ENCODE results near the gene MPP2.
"Not testable (repeated sequence)": the region's sequence is repeated elsewhere in the genome, so short reads cannot be mapped to it uniquely, and the experiment has no call there.

Gene MPP2

GRCh38 chr17:43932357-43932756 lies 25.0 kb upstream of the MPP2 start:
- H3K4me3 ChIP-seq (ENCODE audit: low read length), result no peak overlapping the region
- no peak for TF ChIP-seq EZH2phosphoT487 (IDR thresholded peaks at IDR 0.05; ENCODE audit: low read length)
- TF ChIP-seq EZH2 (optimal IDR thresholded peaks at IDR 0.05; ENCODE audit: low read depth, low read length), result no peak
- no peak for TF ChIP-seq CTCF (IDR thresholded peaks at IDR 0.05; ENCODE audit: low read length)
- no peaks in the 10 kb centered on the region for H3K9me2 ChIP-seq (replicated peaks; ENCODE audit: insufficient read depth, low read length)
- no peak for DNase-seq
- H3K27me3 ChIP-seq (replicated peaks; ENCODE audit: insufficient read depth, low read length), result peaks cover 17% of the 10 kb centered on the region
- no peaks in the 10 kb centered on the region for H3F3A ChIP-seq (ENCODE audit: insufficient read depth, low read length)
- no peak overlapping the region for H2AFZ ChIP-seq (ENCODE audit: low read length)
- H3K36me3 ChIP-seq (replicated peaks; ENCODE audit: insufficient read depth, low read length), result no peaks in the 10 kb centered on the region
- no peak overlapping the region for H3K9ac ChIP-seq (ENCODE audit: low read length)
- no peak overlapping the region for H3K4me2 ChIP-seq (ENCODE audit: low read depth, low read length)
- no peak overlapping the region for H3K27ac ChIP-seq (ENCODE audit: low read length)
- no peaks in the 10 kb centered on the region for H3K79me2 ChIP-seq (ENCODE audit: low read length)
- H4K20me1 ChIP-seq (ENCODE audit: insufficient read depth, low read length), result no peaks in the 10 kb centered on the region
- H3K4me1 ChIP-seq (ENCODE audit: low read length), result 0 out of 2 replicates have a peak, but pooled peaks cover 3% of the 10 kb centered on the region
- H3K9me3 ChIP-seq (replicated peaks; ENCODE audit: insufficient read depth, low read length), result no peaks in the 10 kb centered on the region

- H3K4me3 ChIP-seq (ENCODE audit: low read length), result no peak overlapping the region
- H3K27me3 ChIP-seq (replicated peaks; ENCODE audit: insufficient read depth, low read length), result peaks cover 27% of the 10 kb centered on the region
- no peak for TF ChIP-seq EZH2phosphoT487 (IDR thresholded peaks at IDR 0.05; ENCODE audit: low read length)
- TF ChIP-seq EZH2 (optimal IDR thresholded peaks at IDR 0.05; ENCODE audit: low read depth, low read length), result no peak
- TF ChIP-seq CTCF (IDR thresholded peaks at IDR 0.05; ENCODE audit: low read length), result no peak
- H3K9me3 ChIP-seq (replicated peaks; ENCODE audit: insufficient read depth, low read length), result no peaks in the 10 kb centered on the region
- no peaks in the 10 kb centered on the region for H3F3A ChIP-seq (ENCODE audit: insufficient read depth, low read length)
- no peaks in the 10 kb centered on the region for H4K20me1 ChIP-seq (ENCODE audit: insufficient read depth, low read length)
- no peak overlapping the region for H3K27ac ChIP-seq (ENCODE audit: low read length)
- no peaks in the 10 kb centered on the region for H3K9me2 ChIP-seq (replicated peaks; ENCODE audit: insufficient read depth, low read length)
- H2AFZ ChIP-seq (ENCODE audit: low read length), result no peak overlapping the region
- H3K9ac ChIP-seq (ENCODE audit: low read length), result no peak overlapping the region
- DNase-seq, result no peak
- no peaks in the 10 kb centered on the region for H3K79me2 ChIP-seq (ENCODE audit: low read length)
- H3K4me1 ChIP-seq (ENCODE audit: low read length), result 0 out of 2 replicates have a peak, but pooled peaks cover 3% of the 10 kb centered on the region
- no peak overlapping the region for H3K4me2 ChIP-seq (ENCODE audit: low read depth, low read length)
- H3K36me3 ChIP-seq (replicated peaks; ENCODE audit: insufficient read depth, low read length), result no peaks in the 10 kb centered on the region
These were observed 23.8 kb upstream of the MPP2 start for GRCh38 chr17:43931062-43931571.

- peaks cover 28% of the 10 kb centered on the region for H3K27me3 ChIP-seq (replicated peaks; ENCODE audit: insufficient read depth, low read length)
- H3K4me1 ChIP-seq (ENCODE audit: low read length), result 0 out of 2 replicates have a peak, but pooled peaks cover 3% of the 10 kb centered on the region
- no peak for TF ChIP-seq EZH2phosphoT487 (IDR thresholded peaks at IDR 0.05; ENCODE audit: low read length)
- no peak for TF ChIP-seq CTCF (IDR thresholded peaks at IDR 0.05; ENCODE audit: low read length)
- no peak for TF ChIP-seq EZH2 (optimal IDR thresholded peaks at IDR 0.05; ENCODE audit: low read depth, low read length)
- no peak overlapping the region for H3K4me3 ChIP-seq (ENCODE audit: low read length)
- no peak for DNase-seq
- H4K20me1 ChIP-seq (ENCODE audit: insufficient read depth, low read length), result no peaks in the 10 kb centered on the region
- H2AFZ ChIP-seq (ENCODE audit: low read length), result no peak overlapping the region
- H3K4me2 ChIP-seq (ENCODE audit: low read depth, low read length), result no peak overlapping the region
- H3K27ac ChIP-seq (ENCODE audit: low read length), result no peak overlapping the region
- H3K79me2 ChIP-seq (ENCODE audit: low read length), result no peaks in the 10 kb centered on the region
- H3K9me2 ChIP-seq (replicated peaks; ENCODE audit: insufficient read depth, low read length), result no peaks in the 10 kb centered on the region
- H3F3A ChIP-seq (ENCODE audit: insufficient read depth, low read length), result no peaks in the 10 kb centered on the region
- no peaks in the 10 kb centered on the region for H3K36me3 ChIP-seq (replicated peaks; ENCODE audit: insufficient read depth, low read length)
- H3K9ac ChIP-seq (ENCODE audit: low read length), result no peak overlapping the region
- H3K9me3 ChIP-seq (replicated peaks; ENCODE audit: insufficient read depth, low read length), result no peaks in the 10 kb centered on the region
These were observed 21.3 kb upstream of the MPP2 start for GRCh38 chr17:43928609-43929008.

GRCh38 chr17:43927929-43928328 lies 20.6 kb upstream of the MPP2 start:
- H3K36me3 ChIP-seq (replicated peaks; ENCODE audit: insufficient read depth, low read length); DNase-seq; H2AFZ ChIP-seq (ENCODE audit: low read length); H3K4me3 ChIP-seq (ENCODE audit: low read length); H3K27ac ChIP-seq (ENCODE audit: low read length); H3K9me3 ChIP-seq (replicated peaks; ENCODE audit: insufficient read depth, low read length); H4K20me1 ChIP-seq (ENCODE audit: insufficient read depth, low read length); H3F3A ChIP-seq (ENCODE audit: insufficient read depth, low read length); H3K9me2 ChIP-seq (replicated peaks; ENCODE audit: insufficient read depth, low read length); H3K9ac ChIP-seq (ENCODE audit: low read length); H3K4me1 ChIP-seq (ENCODE audit: low read length); H3K79me2 ChIP-seq (ENCODE audit: low read length): not testable (repeated sequence)
- Histone ChIP-seq H3K4me2 (ENCODE audit: low read depth, low read length) (peak overlapping the region; percentile 21; the same call in 1 of the 2 replicates), H3K27me3 (replicated peaks; ENCODE audit: insufficient read depth, low read length) (peaks cover 28% of the 10 kb centered on the region)

Measured in MM.1S (cell line).